AG09319 (cell line): Measurements from ENCODE around the gene INTU.
"Not testable (repeated sequence)": the region's sequence is repeated elsewhere in the genome, so short reads cannot be mapped to it uniquely, and the experiment has no call there.

Source experiments
- DNase-seq: peaks from one replicate; pipeline ENCODE4 v3.0.0-alpha.2; 2010; ENCODE audit warnings: low read depth; ENCODE audit errors: extremely low read depth
- CTCF ChIP-seq: IDR thresholded peaks from 2 replicates; pipeline ENCODE4 v1.5.1; 2011; ENCODE audit warnings: low read depth, mild to moderate bottlenecking, inconsistent platforms, low read length, moderate library complexity

Gene INTU

GRCh38 chr4:127648061-127648460 is 15.3 kb downstream of the INTU start:
- TF ChIP-seq CTCF: no peak

GRCh38 chr4:127655590-127655989 is 22.8 kb downstream of the INTU start:
- DNase-seq: not testable (repeated sequence)

More at GRCh38 chr4:127648061-127648460, 15.3 kb downstream of the INTU start:
- no peak for DNase-seq

GRCh38 chr4:127656047-127656680 is 23.4 kb downstream of the INTU start:
- TF ChIP-seq CTCF: no peak

GRCh38 chr4:127660284-127660885 is 27.6 kb downstream of the INTU start:
- no peak for TF ChIP-seq CTCF
- DNase-seq: no peak

More at GRCh38 chr4:127656047-127656680, 23.4 kb downstream of the INTU start:
- no peak for DNase-seq

GRCh38 chr4:127667116-127667515 is 34.4 kb downstream of the INTU start:
- DNase-seq: no peak
- no peak for TF ChIP-seq CTCF

GRCh38 chr4:127667772-127668171 is 35.0 kb downstream of the INTU start:
- no peak for DNase-seq
- no peak for TF ChIP-seq CTCF

GRCh38 chr4:127668770-127669169 is 36.0 kb downstream of the INTU start:
- no peak for DNase-seq
- TF ChIP-seq CTCF: no peak

GRCh38 chr4:127669691-127670090 is 36.9 kb downstream of the INTU start:
- no peak for DNase-seq
- TF ChIP-seq CTCF: no peak
